Activated naive CD8-positive, alpha-beta T cell treated with anti-CD3 and anti-CD28 coated beads, Interleukin-2, amount 50 U/mL, for 24 hours (primary cell): ENCODE data around the gene NUBPL.
"Not testable (repeated sequence)": the region's sequence is repeated elsewhere in the genome, so short reads cannot be mapped to it uniquely, and the experiment has no call there.

Source experiments
- ATAC-seq: fragments of 150-1000 bp; cut with Tn5 transposase; one replicate; pipeline ENCODE4 v1.10.0; 2021
- DNase-seq: peaks from one replicate; pipeline ENCODE4 v3.0.0; 2021
- H3K27ac Mint-ChIP-seq: one replicate; pipeline ENCODE4 v1.8.0; 2021; ENCODE audit warnings: mild to moderate bottlenecking, mixed read lengths
- H3K27me3 Mint-ChIP-seq: one replicate; pipeline ENCODE4 v1.8.0; 2021; ENCODE audit warnings: mixed read lengths
- H3K36me3 Mint-ChIP-seq: one replicate; pipeline ENCODE4 v1.8.0; 2021; ENCODE audit warnings: low read depth, mixed read lengths
- H3K4me1 Mint-ChIP-seq: one replicate; pipeline ENCODE4 v1.8.0; 2021; ENCODE audit warnings: mixed read lengths
- H3K4me3 Mint-ChIP-seq: one replicate; pipeline ENCODE4 v1.8.0; 2021; ENCODE audit warnings: mild to moderate bottlenecking, moderate library complexity, mixed read lengths
- H3K9me3 Mint-ChIP-seq: one replicate; pipeline ENCODE4 v1.8.0; 2021; ENCODE audit warnings: mixed read lengths

NUBPL gene

GRCh38 chr14:31677052-31677451, 115.8 kb downstream of the NUBPL start:
- ATAC-seq: no peak
- no peaks in the 10 kb centered on the region for H3K27me3 Mint-ChIP-seq
- no peak for DNase-seq
- no peak overlapping the region for H3K4me3 Mint-ChIP-seq
- no peaks in the 10 kb centered on the region for H3K4me1 Mint-ChIP-seq
- H3K9me3 Mint-ChIP-seq: peaks cover 13% of the 10 kb centered on the region
- no peak overlapping the region for H3K27ac Mint-ChIP-seq
- H3K36me3 Mint-ChIP-seq: peaks cover 28% of the 10 kb centered on the region

- Mint-ChIP-seq H3K4me3 (no peak overlapping the region), H3K9me3 (peaks cover 16% of the 10 kb centered on the region), H3K36me3 (peaks cover 32% of the 10 kb centered on the region), H3K27me3 (no peaks in the 10 kb centered on the region), H3K27ac (no peak overlapping the region), H3K4me1 (no peaks in the 10 kb centered on the region)
- no peak for ATAC-seq
- no peak for DNase-seq
Measured at GRCh38 chr14:31677630-31678029, 116.4 kb downstream of the NUBPL start.

- ATAC-seq: no peak
- Mint-ChIP-seq H3K36me3 (peaks cover 36% of the 10 kb centered on the region), H3K27me3 (no peaks in the 10 kb centered on the region), H3K4me3 (no peak overlapping the region), H3K4me1 (no peaks in the 10 kb centered on the region), H3K27ac (no peak overlapping the region), H3K9me3 (peaks cover 18% of the 10 kb centered on the region)
- no peak for DNase-seq
Measured at GRCh38 chr14:31678421-31679249, 117.4 kb downstream of the NUBPL start.

- DNase-seq (no peak), ATAC-seq (no peak)
- Mint-ChIP-seq H3K27ac (no peak overlapping the region), H3K9me3 (peaks cover 24% of the 10 kb centered on the region), H3K4me1 (no peaks in the 10 kb centered on the region), H3K27me3 (no peaks in the 10 kb centered on the region), H3K36me3 (peaks cover 51% of the 10 kb centered on the region), H3K4me3 (no peak overlapping the region)
Measured at GRCh38 chr14:31682768-31683167, 121.6 kb downstream of the NUBPL start.

GRCh38 chr14:31687726-31688125, 126.5 kb downstream of the NUBPL start:
- no peak overlapping the region for H3K4me3 Mint-ChIP-seq
- no peak for ATAC-seq
- H3K36me3 Mint-ChIP-seq: peaks cover 35% of the 10 kb centered on the region
- H3K27ac Mint-ChIP-seq: no peak overlapping the region
- peaks cover 11% of the 10 kb centered on the region for H3K9me3 Mint-ChIP-seq
- no peak for DNase-seq
- no peaks in the 10 kb centered on the region for H3K4me1 Mint-ChIP-seq
- H3K27me3 Mint-ChIP-seq: no peaks in the 10 kb centered on the region

GRCh38 chr14:31690056-31690455, 128.9 kb downstream of the NUBPL start:
- Mint-ChIP-seq H3K36me3 (peaks cover 21% of the 10 kb centered on the region), H3K4me3 (no peak overlapping the region), H3K4me1 (no peaks in the 10 kb centered on the region), H3K27me3 (no peaks in the 10 kb centered on the region), H3K9me3 (peaks cover 2% of the 10 kb centered on the region), H3K27ac (no peak overlapping the region)
- ATAC-seq (no peak), DNase-seq (no peak)

GRCh38 chr14:31692376-31692781, 131.2 kb downstream of the NUBPL start:
- no peak overlapping the region for H3K27ac Mint-ChIP-seq
- no peaks in the 10 kb centered on the region for H3K4me1 Mint-ChIP-seq
- ATAC-seq: no peak
- DNase-seq: no peak
- H3K9me3 Mint-ChIP-seq: no peaks in the 10 kb centered on the region
- no peak overlapping the region for H3K4me3 Mint-ChIP-seq
- H3K36me3 Mint-ChIP-seq: peaks cover 15% of the 10 kb centered on the region
- no peaks in the 10 kb centered on the region for H3K27me3 Mint-ChIP-seq

- DNase-seq (no peak), ATAC-seq (no peak)
- H3K27ac Mint-ChIP-seq: no peak overlapping the region
- no peaks in the 10 kb centered on the region for H3K27me3 Mint-ChIP-seq
- H3K36me3 Mint-ChIP-seq: peaks cover 11% of the 10 kb centered on the region
- no peaks in the 10 kb centered on the region for H3K9me3 Mint-ChIP-seq
- H3K4me1 Mint-ChIP-seq: no peaks in the 10 kb centered on the region
- H3K4me3 Mint-ChIP-seq: no peak overlapping the region
Measured at GRCh38 chr14:31696378-31696777, 135.2 kb downstream of the NUBPL start.

GRCh38 chr14:31699809-31700208, 138.6 kb downstream of the NUBPL start:
- Mint-ChIP-seq H3K9me3 (peaks cover 14% of the 10 kb centered on the region), H3K27ac (no peak overlapping the region), H3K36me3 (peaks cover 36% of the 10 kb centered on the region), H3K4me1 (no peaks in the 10 kb centered on the region), H3K4me3 (no peak overlapping the region), H3K27me3 (no peaks in the 10 kb centered on the region)
- ATAC-seq (no peak), DNase-seq (no peak)

GRCh38 chr14:31700282-31701074, 139.3 kb downstream of the NUBPL start:
- ATAC-seq: no peak
- Mint-ChIP-seq H3K4me3 (no peak overlapping the region), H3K36me3 (peaks cover 42% of the 10 kb centered on the region), H3K4me1 (no peaks in the 10 kb centered on the region), H3K27me3 (no peaks in the 10 kb centered on the region), H3K27ac (no peak overlapping the region), H3K9me3 (peaks cover 14% of the 10 kb centered on the region)
- DNase-seq: no peak

GRCh38 chr14:31702130-31702529, 140.9 kb downstream of the NUBPL start:
- H3K27ac Mint-ChIP-seq: no peak overlapping the region
- ATAC-seq (no peak), DNase-seq (no peak)
- H3K36me3 Mint-ChIP-seq: peaks cover 48% of the 10 kb centered on the region
- H3K9me3 Mint-ChIP-seq: peaks cover 14% of the 10 kb centered on the region
- no peaks in the 10 kb centered on the region for H3K27me3 Mint-ChIP-seq
- no peak overlapping the region for H3K4me3 Mint-ChIP-seq
- H3K4me1 Mint-ChIP-seq: no peaks in the 10 kb centered on the region

GRCh38 chr14:31703056-31703455, 141.9 kb downstream of the NUBPL start:
- no peaks in the 10 kb centered on the region for H3K4me1 Mint-ChIP-seq
- no peaks in the 10 kb centered on the region for H3K27me3 Mint-ChIP-seq
- peaks cover 17% of the 10 kb centered on the region for H3K9me3 Mint-ChIP-seq
- no peak for DNase-seq
- ATAC-seq: no peak
- H3K4me3 Mint-ChIP-seq: no peak overlapping the region
- H3K36me3 Mint-ChIP-seq: peaks cover 50% of the 10 kb centered on the region
- no peak overlapping the region for H3K27ac Mint-ChIP-seq

- H3K27ac Mint-ChIP-seq: no peak overlapping the region
- H3K27me3 Mint-ChIP-seq: no peaks in the 10 kb centered on the region
- H3K36me3 Mint-ChIP-seq: peaks cover 61% of the 10 kb centered on the region
- DNase-seq (no peak), ATAC-seq (no peak)
- H3K9me3 Mint-ChIP-seq: peaks cover 17% of the 10 kb centered on the region
- no peaks in the 10 kb centered on the region for H3K4me1 Mint-ChIP-seq
- H3K4me3 Mint-ChIP-seq: no peak overlapping the region
Measured at GRCh38 chr14:31705731-31706130, 144.5 kb downstream of the NUBPL start.

GRCh38 chr14:31708661-31709060, 147.5 kb downstream of the NUBPL start:
- H3K27me3 Mint-ChIP-seq, H3K27ac Mint-ChIP-seq, ATAC-seq, DNase-seq, H3K4me1 Mint-ChIP-seq, H3K4me3 Mint-ChIP-seq, H3K9me3 Mint-ChIP-seq: not testable (repeated sequence)
- H3K36me3 Mint-ChIP-seq: peaks cover 49% of the 10 kb centered on the region
